ENCODE results near the gene PTPRK. TPM values are rescaled to one million over a fixed set of nuclear protein-coding genes. Genes with fewer than 3 reads are reported as not detected.

Gene PTPRK
- total RNA-seq, 2 experiments from 2014 or later, result not detected

DNA sequence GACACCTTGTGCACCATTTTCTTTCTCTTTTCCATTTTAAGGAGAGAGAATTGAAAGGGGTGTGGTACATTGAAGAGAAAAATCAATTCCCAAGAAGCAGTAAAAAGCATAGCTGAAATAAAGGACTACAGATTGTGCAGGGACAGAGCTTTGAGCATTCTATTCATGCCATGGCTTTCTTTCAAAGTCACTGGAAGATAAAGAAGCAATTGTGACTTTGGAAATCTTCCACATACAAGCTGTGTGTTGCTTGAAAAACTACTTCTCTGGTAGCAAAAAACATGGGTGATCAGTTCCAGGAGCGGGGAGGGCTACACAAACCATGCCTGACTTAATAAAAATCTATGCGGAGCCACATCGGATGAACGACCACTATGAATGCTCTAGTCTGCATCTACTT is 389.4 kb downstream of the PTPRK start:
- Histone ChIP-seq H2AFZ (ENCODE audit: low read length) (no peak overlapping the region), H3K9me2 (ENCODE audit: insufficient read depth, low read length) (no peaks in the 10 kb centered on the region), H3K4me2 (ENCODE audit: low read length) (no peak overlapping the region), H3K36me3 (ENCODE audit: insufficient read depth, low read length) (no peaks in the 10 kb centered on the region), H3K4me1 (ENCODE audit: insufficient read depth, low read length, poor library complexity, severe bottlenecking) (no peaks in the 10 kb centered on the region), H3K27ac (ENCODE audit: low read depth, low read length, poor library complexity, severe bottlenecking) (no peak overlapping the region), H3K4me3 (ENCODE audit: low read depth, low read length, poor library complexity, severe bottlenecking) (no peak overlapping the region), H3K9me3 (ENCODE audit: low read length) (no peaks in the 10 kb centered on the region), H3K79me2 (ENCODE audit: insufficient read depth, low read depth, low read length) (no peaks in the 10 kb centered on the region), H4K20me1 (ENCODE audit: insufficient read depth, low read length) (no peaks in the 10 kb centered on the region)
- no peak for DNase-seq (ENCODE audit: low spot score)
- POLR2A ChIA-PET, result no interaction called here
- BruUV-seq (replicated peaks), result no TSS peak
- intact Hi-C loops (cut with micrococcal nuclease; ENCODE audit: unreplicated experiment), result no loop called here
- no peak for TF ChIP-seq EZH2phosphoT487 (IDR thresholded peaks at IDR 0.05; ENCODE audit: borderline replicate concordance, low read depth, low read length)
- TF ChIP-seq, protein P1, sequence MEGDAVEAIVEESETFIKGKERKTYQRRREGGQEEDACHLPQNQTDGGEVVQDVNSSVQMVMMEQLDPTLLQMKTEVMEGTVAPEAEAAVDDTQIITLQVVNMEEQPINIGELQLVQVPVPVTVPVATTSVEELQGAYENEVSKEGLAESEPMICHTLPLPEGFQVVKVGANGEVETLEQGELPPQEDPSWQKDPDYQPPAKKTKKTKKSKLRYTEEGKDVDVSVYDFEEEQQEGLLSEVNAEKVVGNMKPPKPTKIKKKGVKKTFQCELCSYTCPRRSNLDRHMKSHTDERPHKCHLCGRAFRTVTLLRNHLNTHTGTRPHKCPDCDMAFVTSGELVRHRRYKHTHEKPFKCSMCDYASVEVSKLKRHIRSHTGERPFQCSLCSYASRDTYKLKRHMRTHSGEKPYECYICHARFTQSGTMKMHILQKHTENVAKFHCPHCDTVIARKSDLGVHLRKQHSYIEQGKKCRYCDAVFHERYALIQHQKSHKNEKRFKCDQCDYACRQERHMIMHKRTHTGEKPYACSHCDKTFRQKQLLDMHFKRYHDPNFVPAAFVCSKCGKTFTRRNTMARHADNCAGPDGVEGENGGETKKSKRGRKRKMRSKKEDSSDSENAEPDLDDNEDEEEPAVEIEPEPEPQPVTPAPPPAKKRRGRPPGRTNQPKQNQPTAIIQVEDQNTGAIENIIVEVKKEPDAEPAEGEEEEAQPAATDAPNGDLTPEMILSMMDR (conservative IDR thresholded peaks at IDR 0.05; ENCODE audit: low read length), result no peak
- CTCF ChIA-PET (ENCODE audit: unreplicated experiment), result no interaction called here

GRCh38 chr6:128129679-128130078 is 390.7 kb downstream of the PTPRK start:
- Histone ChIP-seq H3K27ac (ENCODE audit: low read depth, low read length, poor library complexity, severe bottlenecking) (no peak overlapping the region), H2AFZ (ENCODE audit: low read length) (no peak overlapping the region), H3K4me3 (ENCODE audit: low read depth, low read length, poor library complexity, severe bottlenecking) (no peak overlapping the region), H3K79me2 (ENCODE audit: insufficient read depth, low read depth, low read length) (no peaks in the 10 kb centered on the region), H3K9me2 (ENCODE audit: insufficient read depth, low read length) (no peaks in the 10 kb centered on the region), H3K9me3 (ENCODE audit: low read length) (no peaks in the 10 kb centered on the region), H3K36me3 (ENCODE audit: insufficient read depth, low read length) (no peaks in the 10 kb centered on the region), H3K4me2 (ENCODE audit: low read length) (no peak overlapping the region), H4K20me1 (ENCODE audit: insufficient read depth, low read length) (no peaks in the 10 kb centered on the region), H3K4me1 (ENCODE audit: insufficient read depth, low read length, poor library complexity, severe bottlenecking) (no peaks in the 10 kb centered on the region)
- BruUV-seq (replicated peaks), result no TSS peak
- intact Hi-C loops (cut with micrococcal nuclease; ENCODE audit: unreplicated experiment), result no loop called here
- CTCF ChIA-PET (ENCODE audit: unreplicated experiment), result no interaction called here
- DNase-seq (ENCODE audit: low spot score), result no peak
- POLR2A ChIA-PET, result interaction anchor here (0.5 kb wide), 1 partner anchor 56 kb away, joined by 3 read pairs; no protein-coding TSS in a partner anchor
- TF ChIP-seq, protein P1 (conservative IDR thresholded peaks at IDR 0.05; ENCODE audit: low read length), result no peak
- TF ChIP-seq EZH2phosphoT487 (IDR thresholded peaks at IDR 0.05; ENCODE audit: borderline replicate concordance, low read depth, low read length), result no peak

GRCh38 chr6:128127650-128128049 is 392.7 kb downstream of the PTPRK start:
- no TSS peak for BruUV-seq (replicated peaks)
- Histone ChIP-seq H3K9me3 (ENCODE audit: low read length) (no peaks in the 10 kb centered on the region), H3K36me3 (ENCODE audit: insufficient read depth, low read length) (no peaks in the 10 kb centered on the region), H3K79me2 (ENCODE audit: insufficient read depth, low read depth, low read length) (no peaks in the 10 kb centered on the region), H2AFZ (ENCODE audit: low read length) (no peak overlapping the region), H3K4me3 (ENCODE audit: low read depth, low read length, poor library complexity, severe bottlenecking) (no peak overlapping the region), H3K9me2 (ENCODE audit: insufficient read depth, low read length) (no peaks in the 10 kb centered on the region), H3K4me1 (ENCODE audit: insufficient read depth, low read length, poor library complexity, severe bottlenecking) (no peaks in the 10 kb centered on the region), H3K27ac (ENCODE audit: low read depth, low read length, poor library complexity, severe bottlenecking) (no peak overlapping the region), H3K4me2 (ENCODE audit: low read length) (no peak overlapping the region), H4K20me1 (ENCODE audit: insufficient read depth, low read length) (no peaks in the 10 kb centered on the region)
- POLR2A ChIA-PET, result no interaction called here
- TF ChIP-seq, protein P1 (conservative IDR thresholded peaks at IDR 0.05; ENCODE audit: low read length), result no peak
- intact Hi-C loops (cut with micrococcal nuclease; ENCODE audit: unreplicated experiment), result no loop called here
- CTCF ChIA-PET (ENCODE audit: unreplicated experiment), result no interaction called here
- DNase-seq (ENCODE audit: low spot score), result no peak
